LNCAP (cell line): ENCODE results near the gene PPP5C.

Experiments used
- CTCF ChIP-seq: fragments of 450-650 bp; IDR thresholded peaks from 2 replicates; pipeline ENCODE4 v1.5.1; 2017; ENCODE audit warnings: mild to moderate bottlenecking

PPP5C gene

DNA sequence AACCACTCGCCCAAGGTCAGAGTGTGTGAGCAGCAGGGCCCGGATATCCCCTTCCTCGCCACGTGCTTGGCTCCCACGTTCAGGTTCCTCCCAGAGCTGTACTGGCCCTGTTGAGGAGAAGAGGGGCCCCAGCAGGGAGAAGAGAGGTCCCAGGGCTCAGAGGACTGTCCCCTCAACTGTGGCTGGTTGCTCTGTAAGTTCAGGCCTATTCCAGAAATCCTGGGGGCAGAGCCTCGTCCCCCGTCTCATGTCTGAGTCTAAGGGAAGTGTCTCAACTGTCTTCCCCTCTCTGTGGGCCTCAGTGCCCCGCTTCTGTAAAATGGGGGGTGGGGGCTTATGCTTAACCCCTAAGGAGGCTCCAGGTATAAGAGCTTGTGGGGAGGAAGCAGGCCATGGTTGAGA, 3.9 kb downstream of the PPP5C start:
- no peak for TF ChIP-seq CTCF

- TF ChIP-seq CTCF = no peak
Measured at GRCh38 chr19:46351241-46352041, 4.6 kb downstream of the PPP5C start.

DNA sequence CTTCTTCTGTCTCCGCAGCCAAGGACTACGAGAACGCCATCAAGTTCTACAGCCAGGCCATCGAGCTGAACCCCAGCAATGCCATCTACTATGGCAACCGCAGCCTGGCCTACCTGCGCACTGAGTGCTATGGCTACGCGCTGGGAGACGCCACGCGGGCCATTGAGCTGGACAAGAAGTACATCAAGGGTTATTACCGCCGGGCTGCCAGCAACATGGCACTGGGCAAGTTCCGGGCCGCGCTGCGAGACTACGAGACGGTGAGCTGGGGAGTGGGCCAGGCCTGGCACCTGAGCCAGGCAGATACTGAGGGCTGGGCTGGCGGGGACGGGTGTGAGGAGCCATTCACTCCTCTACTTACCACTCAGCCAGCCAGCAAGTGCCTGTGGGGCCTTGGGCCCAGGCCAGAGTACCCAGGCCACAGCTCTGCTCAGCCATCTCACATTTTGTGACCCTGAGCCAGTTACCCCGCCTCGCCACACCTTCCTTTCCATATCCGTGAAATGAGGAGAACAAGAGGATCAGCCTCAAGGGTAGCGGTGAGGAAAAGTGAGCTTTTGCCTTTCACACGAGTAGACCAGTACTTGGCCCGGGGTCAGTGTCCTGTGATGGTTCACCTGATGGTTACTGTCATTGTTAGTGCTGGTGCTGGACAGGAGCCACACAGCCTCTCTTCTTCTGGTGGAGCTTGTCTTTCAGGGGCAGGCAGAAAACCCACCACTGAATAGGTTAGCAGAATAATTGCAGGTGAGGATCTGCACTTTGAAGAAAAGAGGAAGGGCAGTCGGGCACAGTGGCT, 7.0 kb downstream of the PPP5C start:
- TF ChIP-seq CTCF = no peak

- TF ChIP-seq CTCF = no peak
Measured at GRCh38 chr19:46355234-46356148, 8.6 kb downstream of the PPP5C start.

- no peak for TF ChIP-seq CTCF
Measured at GRCh38 chr19:46356149-46357055, 9.5 kb downstream of the PPP5C start.

DNA sequence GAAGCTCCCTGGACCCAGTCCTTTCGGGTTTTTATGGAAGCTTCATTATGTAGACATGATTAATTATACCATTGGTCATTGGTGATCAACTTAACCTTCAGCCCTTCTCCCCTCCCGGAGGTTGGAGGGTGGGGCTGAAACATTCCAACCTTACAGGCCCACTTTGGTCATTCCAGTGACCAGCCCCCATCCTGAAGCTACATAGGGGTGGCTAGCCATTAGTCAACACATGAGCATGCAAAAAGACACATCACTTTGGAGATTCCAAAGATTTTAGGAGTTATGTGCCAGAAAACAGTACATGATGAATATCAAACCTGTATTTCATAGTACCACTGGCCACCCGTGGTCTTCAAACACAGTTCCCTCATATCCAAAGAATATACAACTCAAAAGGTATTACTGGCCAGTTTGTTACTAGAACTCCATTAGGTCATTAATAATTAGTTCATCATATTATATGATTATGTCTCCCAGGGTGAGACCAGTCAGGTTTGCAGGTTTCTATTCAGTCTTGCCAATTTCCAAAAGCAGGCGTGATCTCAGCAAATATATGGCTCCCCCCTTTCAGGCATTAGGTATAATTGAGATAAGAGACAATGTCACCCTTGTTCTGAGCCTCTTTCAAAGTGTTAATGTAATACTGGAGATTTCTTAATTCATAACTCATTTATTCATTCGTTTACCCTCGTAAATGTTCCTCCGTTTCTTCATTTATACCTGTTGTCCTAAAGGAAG, 11.1 kb downstream of the PPP5C start:
- TF ChIP-seq CTCF = no peak
